ENCODE results near the gene CUL3. TPM values are rescaled to one million over a fixed set of nuclear protein-coding genes. Genes with fewer than 3 reads are reported as not detected.

Gene CUL3
- total RNA-seq, 1 experiment from 2014 or later, result 114 TPM

GRCh38 chr2:224427471-224427870 lies 157.7 kb downstream of the CUL3 start:
- DNase-seq (ENCODE audit: low spot score), result no peak

GRCh38 chr2:224426656-224427055 lies 158.5 kb downstream of the CUL3 start:
- no peak for DNase-seq (ENCODE audit: low spot score)

GRCh38 chr2:224421065-224421464 lies 164.1 kb downstream of the CUL3 start:
- no peak for DNase-seq (ENCODE audit: low spot score)

Other genes starting within 250 kb of the CUL3 start
- not detected in 2 replicates for gene FAM124B, start 183.3 kb downstream of the CUL3 start, total RNA-seq (2014; rRNA removed; shearing (Covaris generic))
- gene CCDC195, start 131.0 kb upstream of the CUL3 start, total RNA-seq (2014; rRNA removed; shearing (Covaris generic)), result not detected in 2 replicates